Activated CD4-positive, alpha-beta T cell treated with anti-CD3 and anti-CD28 coated beads for 36 hours (primary cell): Measurements from ENCODE around the gene LIX1L. TPM values are rescaled to one million over a fixed set of nuclear protein-coding genes. Genes with fewer than 3 reads are reported as not detected.

ENCODE experiments used
- ATAC-seq: fragments of 200-7000 bp; cut with Tn5 transposase; one replicate; pipeline ENCODE4 v1.10.0; 2021; ENCODE audit warnings: mild to moderate bottlenecking, moderate library complexity
- CTCF ChIA-PET: fragments of 350-600 bp; sonication (Branson Sonifier 250); formaldehyde crosslinking; loops from one replicate; lab custom pipeline; 2021; ENCODE audit warnings: antibody characterized with exemption; lab: Charles Lee
- POLR2A ChIA-PET: fragments of 350-600 bp; sonication (Branson Sonifier 250); formaldehyde crosslinking; loops from one replicate; lab custom pipeline; 2021; ENCODE audit warnings: antibody characterized with exemption, inconsistent platforms; lab: Charles Lee
- DNase-seq: peaks from one replicate; pipeline ENCODE4 v3.0.0-alpha.2; 2020
- H3K27ac Mint-ChIP-seq: one replicate; pipeline ENCODE4 v1.8.0; 2021; ENCODE audit warnings: mixed read lengths
- H3K27me3 Mint-ChIP-seq: one replicate; pipeline ENCODE4 v1.8.0; 2021; ENCODE audit warnings: mixed read lengths
- H3K36me3 Mint-ChIP-seq: one replicate; pipeline ENCODE4 v1.8.0; 2021; ENCODE audit warnings: low read depth, mixed read lengths
- H3K4me1 Mint-ChIP-seq: one replicate; pipeline ENCODE4 v1.8.0; 2021; ENCODE audit warnings: mixed read lengths
- H3K4me3 Mint-ChIP-seq: one replicate; pipeline ENCODE4 v1.8.0; 2021; ENCODE audit warnings: mild to moderate bottlenecking, moderate library complexity, mixed read lengths
- H3K9me3 Mint-ChIP-seq: one replicate; pipeline ENCODE4 v1.8.0; 2021; ENCODE audit warnings: low read depth, mixed read lengths
- intact Hi-C, 2 experiments: fragments of 100-400 bp; cut with DNase I in 1 of 2; cut with micrococcal nuclease in 1 of 2; formaldehyde crosslinking; loops; one replicate each; pipeline versions ENCODE4 v1.14.2 to v1.15.1; 2022 to 2024; cut with DNase I, micrococcal nuclease
- total RNA-seq, 2 experiments: library from RNA; stranded (reverse); gene quantifications; one replicate each; pipeline ENCODE4 v1.2.3, GENCODE V29; 2021

LIX1L gene
- total RNA-seq, 2 experiments from 2014 or later, result 44.9 to 49.4 TPM

- intact Hi-C loops, result loop anchor here (1.0 to 2.0 kb wide), 6 partner anchors 7 to 98 kb away; partner anchors contain the start of genes ANKRD34A (in 1 of the 2), ANKRD35 (in 1 of the 2), PIAS3 (in 1 of the 2) and POLR3GL (in 1 of the 2)
- Mint-ChIP-seq H3K27me3 (no peaks in the 10 kb centered on the region), H3K4me3 (peak overlapping the region; percentile 87), H3K27ac (peak overlapping the region; percentile 93), H3K4me1 (peaks cover 61% of the 10 kb centered on the region), H3K36me3 (peaks cover 19% of the 10 kb centered on the region), H3K9me3 (no peaks in the 10 kb centered on the region)
- ATAC-seq (no peak), DNase-seq (no peak)
- ChIA-PET POLR2A (interaction anchor here (1.1 to 3.5 kb wide), 6 partner anchors 22 to 95 kb away, joined by 3 to 43 read pairs (median 8); partner anchors contain the start of gene RBM8A), CTCF (interaction anchor here (0.5 to 5.1 kb wide), 6 partner anchors 8 to 359 kb away, joined by 3 to 38 read pairs (median 4); partner anchors contain the start of genes ANKRD34A, POLR3GL and RBM8A)
These were observed 905 bp downstream of the LIX1L start for GRCh38 chr1:145956781-145957442.

DNA sequence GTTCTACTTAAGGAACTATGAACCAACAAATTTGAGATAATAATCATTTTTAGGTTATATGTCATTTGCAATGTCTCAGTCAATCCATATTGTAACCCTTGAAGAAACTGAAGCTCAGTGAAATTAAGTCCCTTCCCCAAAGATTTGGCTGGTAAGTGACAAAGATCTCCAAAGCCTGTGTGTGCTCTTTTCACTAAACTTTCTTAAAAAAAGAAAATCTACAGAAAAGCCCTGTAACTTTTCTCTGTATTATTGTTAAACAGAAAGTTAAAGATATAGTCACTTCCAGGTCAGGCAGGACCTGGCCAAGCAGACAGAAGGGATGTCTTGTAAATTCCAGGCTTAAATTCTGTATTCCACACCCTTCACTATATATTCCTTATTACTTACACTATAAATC lies 1.5 kb downstream of the LIX1L start:
- Mint-ChIP-seq H3K36me3 (peaks cover 21% of the 10 kb centered on the region), H3K9me3 (no peaks in the 10 kb centered on the region), H3K4me1 (peaks cover 66% of the 10 kb centered on the region), H3K27me3 (no peaks in the 10 kb centered on the region), H3K4me3 (peak overlapping the region; percentile 87), H3K27ac (peak overlapping the region; percentile 93)
- intact Hi-C loops, result loop anchor here in 1 of 2 experiments (1.0 to 2.0 kb wide), 2 partner anchors 8 to 98 kb away; partner anchors contain the start of genes ANKRD34A, PIAS3 and POLR3GL
- DNase-seq, result no peak
- ChIA-PET POLR2A (interaction anchor here (0.7 to 3.5 kb wide), 3 partner anchors 28 to 95 kb away, joined by 3 to 43 read pairs (median 4); partner anchors contain the start of gene RBM8A), CTCF (interaction anchor here (0.5 to 5.1 kb wide), 5 partner anchors 8 to 97 kb away, joined by 3 to 38 read pairs (median 5); partner anchors contain the start of genes ANKRD34A, PIAS3, POLR3GL and RBM8A)
- no peak for ATAC-seq

DNA sequence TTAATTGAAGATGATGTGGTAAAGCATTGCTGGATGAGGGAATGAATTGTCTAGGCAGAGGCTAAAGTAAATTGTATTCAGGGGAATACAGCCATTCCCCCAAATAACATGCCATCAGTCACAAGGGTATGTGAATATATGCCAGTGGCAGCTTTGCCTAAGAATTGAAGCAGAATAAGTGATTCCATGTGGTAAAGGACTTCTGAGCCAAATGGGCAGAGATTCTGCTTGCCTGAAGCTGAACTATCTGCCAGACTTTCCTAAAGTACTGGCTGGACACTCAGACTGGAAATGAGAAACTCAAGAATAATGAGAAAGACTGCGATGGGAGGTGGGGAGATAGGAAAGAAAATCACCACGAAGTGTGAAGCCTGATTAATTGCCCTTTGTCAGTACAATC lies 2.4 kb downstream of the LIX1L start:
- intact Hi-C loops, result no loop called here

DNA sequence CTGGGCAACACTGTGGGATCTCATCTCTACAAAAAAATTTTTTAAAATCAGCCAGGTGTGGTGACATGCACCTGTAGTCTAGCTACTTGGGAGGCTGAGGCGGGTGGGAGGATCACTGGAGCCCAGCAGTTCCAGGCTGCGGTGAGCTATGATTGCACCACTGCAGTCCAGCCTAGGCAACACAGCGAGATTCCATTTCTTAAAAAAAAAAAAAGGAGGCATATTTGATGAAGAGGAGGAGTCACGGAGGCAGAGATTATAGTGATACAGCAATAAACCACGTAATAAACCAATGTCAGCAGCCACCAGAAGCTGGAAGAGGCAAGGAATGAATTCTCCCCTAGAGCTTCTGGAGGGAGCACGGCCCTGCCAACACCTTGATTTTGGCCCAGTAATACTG lies 4.0 kb downstream of the LIX1L start:
- no peak for DNase-seq
- H3K36me3 Mint-ChIP-seq, result peaks cover 20% of the 10 kb centered on the region
- no peaks in the 10 kb centered on the region for H3K27me3 Mint-ChIP-seq
- peaks cover 69% of the 10 kb centered on the region for H3K4me1 Mint-ChIP-seq
- no peak for ATAC-seq
- CTCF ChIA-PET, result interaction anchor here (0.6 to 1.3 kb wide), 3 partner anchors 108 to 130 kb away, joined by 3 to 6 read pairs (median 3); partner anchors contain the start of genes NUDT17, POLR3C and RNF115
- no peaks in the 10 kb centered on the region for H3K9me3 Mint-ChIP-seq
- intact Hi-C loops, result no loop called here
- no peak overlapping the region for H3K27ac Mint-ChIP-seq
- POLR2A ChIA-PET, result interaction anchor here (0.5 kb wide), 1 partner anchor 10 kb away, joined by 3 read pairs; no protein-coding TSS in a partner anchor
- no peak overlapping the region for H3K4me3 Mint-ChIP-seq

More for the DNA sequence above, 2.4 kb downstream of the LIX1L start:
- H3K9me3 Mint-ChIP-seq, result no peaks in the 10 kb centered on the region
- peaks cover 19% of the 10 kb centered on the region for H3K36me3 Mint-ChIP-seq
- ChIA-PET CTCF (interaction anchor here (0.6 to 5.1 kb wide), 8 partner anchors 9 to 96 kb away, joined by 3 to 38 read pairs (median 4); partner anchors contain the start of genes ANKRD34A, PIAS3, POLR3GL and RBM8A), POLR2A (no interaction called here)
- no peaks in the 10 kb centered on the region for H3K27me3 Mint-ChIP-seq
- H3K27ac Mint-ChIP-seq, result peak overlapping the region; percentile 21
- DNase-seq (no peak), ATAC-seq (no peak)
- H3K4me3 Mint-ChIP-seq, result peak overlapping the region; percentile 1
- peaks cover 70% of the 10 kb centered on the region for H3K4me1 Mint-ChIP-seq

DNA sequence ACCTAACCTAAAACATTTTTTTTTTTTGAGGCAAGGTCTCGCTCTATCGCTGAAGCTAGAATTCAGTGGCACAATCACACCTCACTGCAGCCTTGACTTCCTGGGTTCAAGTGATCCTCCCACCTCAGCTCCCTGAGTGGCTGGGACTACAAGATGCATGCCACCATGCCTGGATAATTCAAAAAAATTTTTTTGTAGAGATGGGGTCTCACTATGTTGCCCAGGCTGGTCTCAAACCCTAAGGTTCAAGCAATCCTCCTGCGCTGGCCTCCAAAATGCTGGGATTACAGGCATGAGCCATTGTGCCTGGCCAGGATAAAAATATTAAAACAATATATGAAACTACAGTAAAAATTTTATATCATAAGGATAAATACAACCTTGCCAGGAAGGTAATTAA lies 4.9 kb downstream of the LIX1L start:
- Mint-ChIP-seq H3K4me1 (peaks cover 64% of the 10 kb centered on the region), H3K27me3 (no peaks in the 10 kb centered on the region), H3K9me3 (no peaks in the 10 kb centered on the region), H3K4me3 (no peak overlapping the region), H3K36me3 (peaks cover 20% of the 10 kb centered on the region), H3K27ac (no peak overlapping the region)
- ChIA-PET POLR2A (no interaction called here), CTCF (interaction anchor here (0.7 to 1.3 kb wide), 2 partner anchors 26 to 80 kb away, joined by 3 read pairs; partner anchors contain the start of gene RBM8A)
- DNase-seq (no peak), ATAC-seq (no peak)
- intact Hi-C loops, result no loop called here

DNA sequence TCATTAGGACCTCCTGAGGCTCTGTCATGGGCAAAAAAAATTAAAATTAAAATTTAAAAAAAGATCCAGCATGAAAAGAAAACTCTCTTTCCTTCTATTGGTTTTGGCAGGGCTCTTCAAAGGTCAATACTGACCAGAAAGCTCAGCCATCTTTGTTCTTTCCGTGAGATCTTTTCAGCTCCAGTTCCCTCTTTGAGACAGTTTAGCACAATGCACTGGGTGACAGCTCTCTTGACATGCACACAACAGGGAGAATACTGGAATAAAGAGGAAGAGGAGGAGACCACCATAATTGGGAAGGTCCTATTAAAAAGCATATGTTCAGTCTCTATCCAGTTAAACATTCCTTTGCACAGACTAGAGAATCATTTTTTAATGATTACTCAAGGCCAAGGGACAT lies 6.3 kb downstream of the LIX1L start:
- Mint-ChIP-seq H3K27ac (no peak overlapping the region), H3K27me3 (no peaks in the 10 kb centered on the region), H3K4me1 (peaks cover 66% of the 10 kb centered on the region), H3K9me3 (no peaks in the 10 kb centered on the region), H3K36me3 (peaks cover 21% of the 10 kb centered on the region), H3K4me3 (no peak overlapping the region)
- ChIA-PET CTCF (interaction anchor here (1.1 to 1.3 kb wide), 2 partner anchors 11 to 25 kb away, joined by 3 read pairs; partner anchors contain the start of gene RBM8A), POLR2A (no interaction called here)
- intact Hi-C loops, result no loop called here
- ATAC-seq (no peak), DNase-seq (no peak)

DNA sequence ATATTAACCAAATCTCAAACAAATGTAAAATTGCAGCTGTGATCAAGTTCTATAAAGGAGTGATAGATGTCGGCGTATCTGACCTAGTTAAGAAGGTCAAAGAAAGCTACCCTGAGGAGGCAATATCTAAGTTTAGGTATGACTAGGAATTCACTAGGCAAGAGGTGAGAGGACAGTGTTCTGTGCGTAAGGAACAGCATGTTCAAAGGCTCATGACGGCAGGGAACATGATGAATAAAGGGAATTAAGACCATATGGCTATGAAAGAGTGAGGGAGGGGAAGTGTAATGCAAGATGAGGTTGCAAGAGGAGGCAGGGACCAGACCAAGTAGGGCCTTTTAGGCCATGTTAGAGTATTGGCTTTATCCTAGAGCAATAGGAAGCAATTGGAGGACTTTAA lies 8.6 kb downstream of the LIX1L start:
- intact Hi-C loops, result no loop called here
- ChIA-PET POLR2A (no interaction called here), CTCF (interaction anchor here (0.9 kb wide), 1 partner anchor 16 kb away, joined by 3 read pairs; no protein-coding TSS in a partner anchor)
- ATAC-seq (no peak), DNase-seq (no peak)
- H3K27ac Mint-ChIP-seq, result peak overlapping the region; percentile 48
- peaks cover 48% of the 10 kb centered on the region for H3K4me1 Mint-ChIP-seq
- peaks cover 25% of the 10 kb centered on the region for H3K36me3 Mint-ChIP-seq
- H3K4me3 Mint-ChIP-seq, result no peak overlapping the region
- no peaks in the 10 kb centered on the region for H3K9me3 Mint-ChIP-seq
- no peaks in the 10 kb centered on the region for H3K27me3 Mint-ChIP-seq

GRCh38 chr1:145947551-145947950 lies 10.3 kb downstream of the LIX1L start:
- Mint-ChIP-seq H3K9me3 (no peaks in the 10 kb centered on the region), H3K36me3 (peaks cover 25% of the 10 kb centered on the region), H3K27me3 (no peaks in the 10 kb centered on the region), H3K4me1 (peaks cover 37% of the 10 kb centered on the region), H3K4me3 (no peak overlapping the region), H3K27ac (no peak overlapping the region)
- ChIA-PET CTCF (no interaction called here), POLR2A (no interaction called here)
- ATAC-seq (no peak), DNase-seq (no peak)
- intact Hi-C loops, result no loop called here

GRCh38 chr1:145946477-145946986 lies 11.3 kb downstream of the LIX1L start:
- Mint-ChIP-seq H3K9me3 (no peaks in the 10 kb centered on the region), H3K36me3 (peaks cover 22% of the 10 kb centered on the region), H3K4me1 (peaks cover 29% of the 10 kb centered on the region), H3K4me3 (no peak overlapping the region), H3K27me3 (no peaks in the 10 kb centered on the region), H3K27ac (peak overlapping the region; percentile 56)
- ATAC-seq (no peak), DNase-seq (no peak)
- ChIA-PET POLR2A (no interaction called here), CTCF (no interaction called here)
- intact Hi-C loops, result no loop called here

- intact Hi-C loops, result no loop called here
- Mint-ChIP-seq H3K4me1 (peaks cover 15% of the 10 kb centered on the region), H3K9me3 (no peaks in the 10 kb centered on the region), H3K4me3 (no peak overlapping the region), H3K36me3 (peaks cover 26% of the 10 kb centered on the region), H3K27ac (no peak overlapping the region), H3K27me3 (no peaks in the 10 kb centered on the region)
- no peak for ATAC-seq
- ChIA-PET CTCF (interaction anchor here (1.3 to 1.4 kb wide), 2 partner anchors 70 to 100 kb away, joined by 3 to 4 read pairs; partner anchors contain the start of gene NUDT17), POLR2A (interaction anchor here (0.6 to 0.8 kb wide), 2 partner anchors 9 to 26 kb away, joined by 3 read pairs; partner anchors contain the start of gene PEX11B)
- DNase-seq, result no peak
These were observed 13.3 kb downstream of the LIX1L start for GRCh38 chr1:145944532-145944931.

- CTCF ChIA-PET, result interaction anchor here (0.6 to 1.3 kb wide), 5 partner anchors 15 to 72 kb away, joined by 3 to 5 read pairs (median 3); partner anchors contain the start of gene LIX1L
- no peaks in the 10 kb centered on the region for H3K27me3 Mint-ChIP-seq
- H3K4me3 Mint-ChIP-seq, result no peak overlapping the region
- no peak overlapping the region for H3K27ac Mint-ChIP-seq
- H3K9me3 Mint-ChIP-seq, result no peaks in the 10 kb centered on the region
- POLR2A ChIA-PET, result interaction anchor here (0.6 kb wide), 1 partner anchor 91 kb away, joined by 5 read pairs; no protein-coding TSS in a partner anchor
- H3K4me1 Mint-ChIP-seq, result peaks cover 7% of the 10 kb centered on the region
- H3K36me3 Mint-ChIP-seq, result peaks cover 24% of the 10 kb centered on the region
- intact Hi-C loops, result no loop called here
- DNase-seq, result no peak
- no peak for ATAC-seq
These were observed 14.9 kb downstream of the LIX1L start for GRCh38 chr1:145942871-145943270.
